ENCODE data around the gene GPATCH1. TPM values are rescaled to one million over a fixed set of nuclear protein-coding genes. Genes with fewer than 3 reads are reported as not detected.
A peak's percentile ranks its signal among the peaks of the same experiment; 100 is the strongest.

GPATCH1 gene, protein sequence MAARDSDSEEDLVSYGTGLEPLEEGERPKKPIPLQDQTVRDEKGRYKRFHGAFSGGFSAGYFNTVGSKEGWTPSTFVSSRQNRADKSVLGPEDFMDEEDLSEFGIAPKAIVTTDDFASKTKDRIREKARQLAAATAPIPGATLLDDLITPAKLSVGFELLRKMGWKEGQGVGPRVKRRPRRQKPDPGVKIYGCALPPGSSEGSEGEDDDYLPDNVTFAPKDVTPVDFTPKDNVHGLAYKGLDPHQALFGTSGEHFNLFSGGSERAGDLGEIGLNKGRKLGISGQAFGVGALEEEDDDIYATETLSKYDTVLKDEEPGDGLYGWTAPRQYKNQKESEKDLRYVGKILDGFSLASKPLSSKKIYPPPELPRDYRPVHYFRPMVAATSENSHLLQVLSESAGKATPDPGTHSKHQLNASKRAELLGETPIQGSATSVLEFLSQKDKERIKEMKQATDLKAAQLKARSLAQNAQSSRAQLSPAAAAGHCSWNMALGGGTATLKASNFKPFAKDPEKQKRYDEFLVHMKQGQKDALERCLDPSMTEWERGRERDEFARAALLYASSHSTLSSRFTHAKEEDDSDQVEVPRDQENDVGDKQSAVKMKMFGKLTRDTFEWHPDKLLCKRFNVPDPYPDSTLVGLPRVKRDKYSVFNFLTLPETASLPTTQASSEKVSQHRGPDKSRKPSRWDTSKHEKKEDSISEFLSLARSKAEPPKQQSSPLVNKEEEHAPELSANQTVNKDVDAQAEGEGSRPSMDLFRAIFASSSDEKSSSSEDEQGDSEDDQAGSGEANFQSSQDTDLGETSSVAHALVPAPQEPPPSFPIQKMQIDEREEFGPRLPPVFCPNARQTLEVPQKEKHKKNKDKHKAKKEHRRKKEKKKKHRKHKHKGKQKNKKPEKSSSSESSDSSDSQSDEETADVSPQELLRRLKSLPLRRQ
- 10.4 and 11.5 TPM in 2 replicates for polyA plus RNA-seq
- 20.4 and 23.4 TPM in 2 replicates for polyA minus RNA-seq

DNA sequence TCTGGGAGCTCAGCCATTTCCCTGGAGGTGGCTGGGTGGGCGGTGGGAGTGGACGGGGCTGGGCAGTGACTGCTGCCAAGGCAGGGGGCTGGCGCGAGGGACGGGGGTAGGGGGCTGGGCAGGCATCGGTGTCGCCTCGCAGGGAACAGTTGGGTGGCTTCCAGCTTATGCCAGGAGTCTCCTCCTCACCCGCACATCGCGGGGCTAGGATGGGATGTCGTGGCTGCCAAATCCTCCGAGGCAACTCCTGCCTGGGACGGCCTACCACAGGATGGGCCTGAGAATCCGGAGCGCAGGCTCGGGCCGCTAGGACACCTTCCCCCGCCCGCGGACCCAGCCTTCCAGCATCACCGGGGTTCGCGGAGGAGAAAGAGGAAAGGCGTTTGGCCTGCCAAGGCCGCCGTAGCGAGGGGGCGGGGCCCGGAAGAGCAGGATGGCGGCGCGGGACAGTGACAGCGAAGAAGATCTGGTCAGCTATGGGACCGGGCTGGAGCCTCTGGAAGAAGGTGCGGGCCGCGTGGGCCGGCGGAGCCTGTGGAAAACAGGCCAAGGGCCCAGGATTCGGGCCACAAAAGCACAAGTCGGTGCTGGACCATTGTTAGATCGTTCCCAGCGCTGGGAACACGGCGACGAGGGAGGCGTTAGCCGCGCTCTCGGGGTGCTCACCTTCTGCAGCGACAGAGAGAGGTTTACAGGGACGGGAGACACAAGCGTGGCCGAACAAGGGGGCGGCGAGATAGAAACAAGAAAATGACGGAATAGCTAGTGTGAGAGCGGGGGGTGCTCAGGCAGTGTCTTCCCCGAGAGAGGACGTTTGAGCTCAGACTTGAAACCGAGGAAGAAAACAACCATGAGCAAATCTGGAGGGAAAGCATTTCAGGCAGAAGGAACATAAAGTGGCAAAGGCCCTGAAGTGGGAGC, at the start of gene GPATCH1:
TSS of gene GPATCH1 (plus strand) at position 421 of the 921 bp plus-strand sequence. CDS start at position 434, 13 bp downstream.
- Histone ChIP-seq H3K9me2 (ENCODE audit: insufficient read depth, low read length) (no peaks in the 10 kb centered on the region), H3K27ac (ENCODE audit: low read length) (peak within 1 kb of the TSS; percentile 82), H3K4me3 (ENCODE audit: low read length) (peak within 1 kb of the TSS; percentile 74), H4K20me1 (ENCODE audit: insufficient read depth) (no peaks in the 10 kb centered on the region), H2AFZ (ENCODE audit: low read depth, low read length) (peak within 1 kb of the TSS; percentile 94), H3K9ac (ENCODE audit: low read length) (peak within 1 kb of the TSS; percentile 85), H3K4me2 (ENCODE audit: low read length) (peak within 1 kb of the TSS; percentile 85), H3K27me3 (ENCODE audit: insufficient read depth, low read depth, low read length) (no peaks in the 10 kb centered on the region), H3K9me3 (ENCODE audit: low read length) (no peaks in the 10 kb centered on the region), H3K79me2 (replicated peaks; ENCODE audit: insufficient read depth, low read length) (peaks cover 12% of the 10 kb centered on the region), H3F3A (ENCODE audit: insufficient read depth, low read length, poor library complexity, severe bottlenecking) (no peaks in the 10 kb centered on the region), H3K36me3 (ENCODE audit: insufficient read depth, low read length) (no peaks in the 10 kb centered on the region)
- TF ChIP-seq, protein P1, sequence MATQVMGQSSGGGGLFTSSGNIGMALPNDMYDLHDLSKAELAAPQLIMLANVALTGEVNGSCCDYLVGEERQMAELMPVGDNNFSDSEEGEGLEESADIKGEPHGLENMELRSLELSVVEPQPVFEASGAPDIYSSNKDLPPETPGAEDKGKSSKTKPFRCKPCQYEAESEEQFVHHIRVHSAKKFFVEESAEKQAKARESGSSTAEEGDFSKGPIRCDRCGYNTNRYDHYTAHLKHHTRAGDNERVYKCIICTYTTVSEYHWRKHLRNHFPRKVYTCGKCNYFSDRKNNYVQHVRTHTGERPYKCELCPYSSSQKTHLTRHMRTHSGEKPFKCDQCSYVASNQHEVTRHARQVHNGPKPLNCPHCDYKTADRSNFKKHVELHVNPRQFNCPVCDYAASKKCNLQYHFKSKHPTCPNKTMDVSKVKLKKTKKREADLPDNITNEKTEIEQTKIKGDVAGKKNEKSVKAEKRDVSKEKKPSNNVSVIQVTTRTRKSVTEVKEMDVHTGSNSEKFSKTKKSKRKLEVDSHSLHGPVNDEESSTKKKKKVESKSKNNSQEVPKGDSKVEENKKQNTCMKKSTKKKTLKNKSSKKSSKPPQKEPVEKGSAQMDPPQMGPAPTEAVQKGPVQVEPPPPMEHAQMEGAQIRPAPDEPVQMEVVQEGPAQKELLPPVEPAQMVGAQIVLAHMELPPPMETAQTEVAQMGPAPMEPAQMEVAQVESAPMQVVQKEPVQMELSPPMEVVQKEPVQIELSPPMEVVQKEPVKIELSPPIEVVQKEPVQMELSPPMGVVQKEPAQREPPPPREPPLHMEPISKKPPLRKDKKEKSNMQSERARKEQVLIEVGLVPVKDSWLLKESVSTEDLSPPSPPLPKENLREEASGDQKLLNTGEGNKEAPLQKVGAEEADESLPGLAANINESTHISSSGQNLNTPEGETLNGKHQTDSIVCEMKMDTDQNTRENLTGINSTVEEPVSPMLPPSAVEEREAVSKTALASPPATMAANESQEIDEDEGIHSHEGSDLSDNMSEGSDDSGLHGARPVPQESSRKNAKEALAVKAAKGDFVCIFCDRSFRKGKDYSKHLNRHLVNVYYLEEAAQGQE (IDR thresholded peaks at IDR 0.05; ENCODE audit: borderline replicate concordance): peak; percentile 91
- TF ChIP-seq TAF1 (IDR thresholded peaks at IDR 0.05; ENCODE audit: low read depth) (peak; percentile 89), MXI1 (conservative IDR thresholded peaks at IDR 0.05; ENCODE audit: poor library complexity, severe bottlenecking) (peak; percentile 93), RAD21 (conservative IDR thresholded peaks at IDR 0.05) (no peak), SMC3 (conservative IDR thresholded peaks at IDR 0.05; ENCODE audit: poor library complexity) (peak; percentile 58), EP300 (conservative IDR thresholded peaks at IDR 0.05; ENCODE audit: poor library complexity, severe bottlenecking) (peak; percentile 41), POLR2AphosphoS5 (IDR thresholded peaks at IDR 0.05) (peak; percentile 88), EZH2 (IDR thresholded peaks at IDR 0.05; ENCODE audit: borderline replicate concordance, insufficient read depth, low read length, poor library complexity, severe bottlenecking) (no peak)
- TF ChIP-seq, protein P2, sequence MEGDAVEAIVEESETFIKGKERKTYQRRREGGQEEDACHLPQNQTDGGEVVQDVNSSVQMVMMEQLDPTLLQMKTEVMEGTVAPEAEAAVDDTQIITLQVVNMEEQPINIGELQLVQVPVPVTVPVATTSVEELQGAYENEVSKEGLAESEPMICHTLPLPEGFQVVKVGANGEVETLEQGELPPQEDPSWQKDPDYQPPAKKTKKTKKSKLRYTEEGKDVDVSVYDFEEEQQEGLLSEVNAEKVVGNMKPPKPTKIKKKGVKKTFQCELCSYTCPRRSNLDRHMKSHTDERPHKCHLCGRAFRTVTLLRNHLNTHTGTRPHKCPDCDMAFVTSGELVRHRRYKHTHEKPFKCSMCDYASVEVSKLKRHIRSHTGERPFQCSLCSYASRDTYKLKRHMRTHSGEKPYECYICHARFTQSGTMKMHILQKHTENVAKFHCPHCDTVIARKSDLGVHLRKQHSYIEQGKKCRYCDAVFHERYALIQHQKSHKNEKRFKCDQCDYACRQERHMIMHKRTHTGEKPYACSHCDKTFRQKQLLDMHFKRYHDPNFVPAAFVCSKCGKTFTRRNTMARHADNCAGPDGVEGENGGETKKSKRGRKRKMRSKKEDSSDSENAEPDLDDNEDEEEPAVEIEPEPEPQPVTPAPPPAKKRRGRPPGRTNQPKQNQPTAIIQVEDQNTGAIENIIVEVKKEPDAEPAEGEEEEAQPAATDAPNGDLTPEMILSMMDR (IDR thresholded peaks at IDR 0.05; ENCODE audit: poor library complexity, severe bottlenecking): peak; percentile 29
